ENCODE results near the gene C16orf92. TPM values are rescaled to one million over a fixed set of nuclear protein-coding genes. Genes with fewer than 3 reads are reported as not detected.

Gene C16orf92
- total RNA-seq, 1 donor from 2014 or later: not detected

DNA sequence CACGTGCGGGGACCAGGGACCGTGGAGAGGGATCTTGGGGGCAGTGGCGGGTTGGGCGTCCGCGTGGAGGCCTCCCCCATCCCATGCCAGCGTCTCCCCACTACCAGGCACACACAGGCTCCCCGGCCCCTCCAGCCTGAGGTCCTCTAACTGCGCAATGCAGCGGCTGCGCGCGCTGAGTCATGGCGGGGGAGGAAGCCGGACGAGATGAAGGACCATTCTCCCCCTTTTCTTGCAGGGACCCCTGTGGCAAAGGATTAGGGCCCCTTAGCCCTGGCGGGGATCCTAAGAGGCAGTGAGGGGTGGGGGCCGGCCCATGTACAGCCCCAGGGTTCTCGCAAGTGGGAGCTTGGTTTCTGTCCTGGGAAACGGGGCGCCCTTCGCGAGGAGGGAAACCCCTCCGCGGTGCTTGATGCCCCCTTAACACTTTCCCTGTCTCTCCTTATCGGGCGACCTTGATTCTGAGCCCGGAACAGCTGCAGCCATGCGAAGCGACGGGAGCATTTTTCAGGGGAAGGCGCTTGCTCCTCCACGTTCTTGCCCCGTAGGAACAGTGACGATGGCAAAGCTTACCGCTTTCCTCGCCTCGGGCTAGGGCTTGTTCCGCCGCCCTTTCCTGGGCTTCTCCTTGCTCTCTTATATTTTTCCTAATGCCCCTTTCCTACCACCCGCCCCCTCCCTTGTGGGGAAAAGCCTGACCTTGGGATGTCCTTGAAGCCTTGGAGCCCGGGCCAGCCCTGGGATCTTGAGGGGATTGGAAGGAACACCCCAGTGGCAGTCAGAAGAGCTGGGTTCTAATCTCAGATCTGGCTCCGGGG lies 43.2 kb downstream of the C16orf92 start:
- Mint-ChIP-seq H3K27me3 (no peaks in the 10 kb centered on the region), H3K36me3 (ENCODE audit: insufficient read depth) (peaks cover 14% of the 10 kb centered on the region), H3K9me3 (ENCODE audit: low read depth) (no peaks in the 10 kb centered on the region), H3K4me3 (ENCODE audit: low read depth) (peak overlapping the region; percentile 90), H3K4me1 (ENCODE audit: low read depth) (peaks cover 16% of the 10 kb centered on the region), H3K27ac (peak overlapping the region; percentile 90)
- DNase-seq (ENCODE audit: low spot score, unreplicated experiment): no peak
- TF ChIP-seq CTCF (IDR thresholded peaks at IDR 0.05; ENCODE audit: unreplicated experiment): no peak

GRCh38 chr16:30066761-30067583 lies 44.0 kb downstream of the C16orf92 start:
- H3K27me3 Mint-ChIP-seq: no peaks in the 10 kb centered on the region
- H3K9me3 Mint-ChIP-seq (ENCODE audit: low read depth): no peaks in the 10 kb centered on the region
- no peak for DNase-seq (ENCODE audit: low spot score, unreplicated experiment)
- H3K27ac Mint-ChIP-seq: peak overlapping the region; percentile 90
- H3K36me3 Mint-ChIP-seq (ENCODE audit: insufficient read depth): peaks cover 18% of the 10 kb centered on the region
- peaks cover 16% of the 10 kb centered on the region for H3K4me1 Mint-ChIP-seq (ENCODE audit: low read depth)
- peak overlapping the region; percentile 90 for H3K4me3 Mint-ChIP-seq (ENCODE audit: low read depth)
- no peak for TF ChIP-seq CTCF (IDR thresholded peaks at IDR 0.05; ENCODE audit: unreplicated experiment)

DNA sequence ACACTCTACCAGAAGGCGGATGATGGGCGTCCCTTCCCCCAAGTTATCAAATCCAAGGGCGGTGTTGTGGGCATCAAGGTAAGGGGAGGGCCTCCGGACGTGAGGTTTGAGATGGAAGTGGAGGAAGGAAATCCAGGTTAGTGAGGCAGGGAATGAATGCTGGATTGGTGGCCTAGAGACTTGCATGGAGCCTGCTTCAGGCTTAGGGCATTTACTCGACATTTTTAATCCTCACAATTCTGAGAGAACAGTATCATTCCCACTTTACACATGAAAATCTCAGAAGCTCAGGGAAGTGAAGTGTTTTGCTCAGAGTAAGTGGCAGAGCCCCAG lies 44.6 kb downstream of the C16orf92 start:
- no peak overlapping the region for H3K27ac Mint-ChIP-seq
- H3K9me3 Mint-ChIP-seq (ENCODE audit: low read depth): no peaks in the 10 kb centered on the region
- peaks cover 20% of the 10 kb centered on the region for H3K36me3 Mint-ChIP-seq (ENCODE audit: insufficient read depth)
- H3K27me3 Mint-ChIP-seq: no peaks in the 10 kb centered on the region
- no peak for TF ChIP-seq CTCF (IDR thresholded peaks at IDR 0.05; ENCODE audit: unreplicated experiment)
- peaks cover 16% of the 10 kb centered on the region for H3K4me1 Mint-ChIP-seq (ENCODE audit: low read depth)
- no peak for DNase-seq (ENCODE audit: low spot score, unreplicated experiment)
- no peak overlapping the region for H3K4me3 Mint-ChIP-seq (ENCODE audit: low read depth)

DNA sequence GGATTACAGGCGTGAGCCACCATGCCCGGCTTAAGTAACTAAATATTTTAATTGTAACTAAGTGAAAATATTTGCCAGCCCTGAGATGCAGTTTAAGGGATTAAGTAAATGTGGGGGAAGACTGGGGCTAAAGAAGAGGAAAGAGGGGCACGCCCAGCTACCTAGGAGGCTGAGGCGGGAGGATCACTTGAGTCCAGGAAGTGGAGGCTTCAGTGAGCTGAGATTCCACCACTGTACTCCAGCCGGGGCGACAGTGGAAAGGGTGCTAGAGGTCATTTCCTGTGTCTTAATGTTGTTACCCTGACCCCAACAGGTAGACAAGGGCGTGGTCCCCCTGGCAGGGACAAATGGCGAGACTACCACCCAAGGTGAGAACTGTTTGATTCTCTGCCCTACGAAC lies 45.3 kb downstream of the C16orf92 start:
- Mint-ChIP-seq H3K4me1 (ENCODE audit: low read depth) (peaks cover 16% of the 10 kb centered on the region), H3K27ac (peak overlapping the region; percentile 64), H3K9me3 (ENCODE audit: low read depth) (no peaks in the 10 kb centered on the region), H3K36me3 (ENCODE audit: insufficient read depth) (peaks cover 20% of the 10 kb centered on the region), H3K4me3 (ENCODE audit: low read depth) (no peak overlapping the region), H3K27me3 (no peaks in the 10 kb centered on the region)
- DNase-seq (ENCODE audit: low spot score, unreplicated experiment): no peak
- no peak for TF ChIP-seq CTCF (IDR thresholded peaks at IDR 0.05; ENCODE audit: unreplicated experiment)

- Mint-ChIP-seq H3K4me3 (ENCODE audit: low read depth) (peak overlapping the region; percentile 24), H3K36me3 (ENCODE audit: insufficient read depth) (peaks cover 20% of the 10 kb centered on the region), H3K4me1 (ENCODE audit: low read depth) (peaks cover 13% of the 10 kb centered on the region), H3K27me3 (no peaks in the 10 kb centered on the region), H3K27ac (peak overlapping the region; percentile 64), H3K9me3 (ENCODE audit: low read depth) (no peaks in the 10 kb centered on the region)
- DNase-seq (ENCODE audit: low spot score, unreplicated experiment): no peak
- TF ChIP-seq CTCF (IDR thresholded peaks at IDR 0.05; ENCODE audit: unreplicated experiment): peak; percentile 57
These were observed 46.0 kb downstream of the C16orf92 start for GRCh38 chr16:30068750-30069610.

Data from progenitor cell of endocrine pancreas (in vitro differentiated cells).